ENCODE results near the gene FKBP6.
A peak's percentile ranks its signal among the peaks of the same experiment; 100 is the strongest.
"Not testable (repeated sequence)": the region's sequence is repeated elsewhere in the genome, so short reads cannot be mapped to it uniquely, and the experiment has no call there.

- not testable (repeated sequence) for TF ChIP-seq SAFB (IDR thresholded peaks at IDR 0.05; ENCODE audit: borderline replicate concordance, low read depth, low read length); CBX3 (IDR thresholded peaks at IDR 0.05; ENCODE audit: borderline replicate concordance in 1 of 2, low read length in 2 of 2)
- peak in 1 of 2 experiments; percentile 21; a peak in 2 of 4 replicates for TF ChIP-seq RAD21 (CRISPR knock-in tag; conservative IDR thresholded peaks at IDR 0.05 in 1 of 2, IDR thresholded peaks at IDR 0.05 in 1 of 2)
Measured at GRCh38 chr7:73301108-73301507, 26.9 kb upstream of the FKBP6 start.
